ENCODE results near the gene CFAP92. TPM values are rescaled to one million over a fixed set of nuclear protein-coding genes. Genes with fewer than 3 reads are reported as not detected.

Gene CFAP92
- total and polyA plus RNA-seq, 4 donors, result 1.2 to 4.9 (median 2.7) TPM

DNA sequence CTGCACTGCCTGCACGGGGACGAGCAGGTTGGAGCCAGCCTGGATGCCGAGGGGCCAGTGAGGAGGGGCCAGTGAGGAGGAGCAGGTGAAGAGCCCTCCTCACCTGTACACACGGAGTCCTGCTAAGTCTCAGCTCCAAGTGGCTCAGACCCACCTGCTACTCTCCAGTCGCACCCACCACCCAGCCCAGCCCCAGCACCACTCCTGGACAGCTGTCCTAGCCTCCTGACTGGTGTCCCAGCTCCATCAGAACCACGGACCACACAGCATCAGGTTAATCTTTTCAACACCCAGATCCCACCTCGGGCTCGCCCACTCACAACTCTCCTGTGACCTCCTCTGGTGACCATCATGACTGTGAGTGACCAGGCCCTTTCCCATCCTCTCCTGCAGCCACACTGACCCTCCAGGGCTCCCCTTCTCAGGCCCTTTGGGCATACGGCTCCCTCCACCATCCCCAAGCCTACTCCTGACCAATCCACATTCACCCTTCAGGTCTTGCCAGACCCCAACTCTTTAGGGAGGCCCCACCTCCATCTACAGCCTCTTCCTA is 21.0 kb upstream of the CFAP92 start:
- ATAC-seq (ENCODE audit: insufficient read depth, low FRiP score) (no peak), DNase-seq (no peak)
- WGBS, 2 donors, result 90 to 91% methylated on average over 9 of the region's 9 CpGs
- Histone ChIP-seq H3K9ac (ENCODE audit: insufficient read depth in 1 of 2, low read length in 2 of 2) (no peak overlapping the region), H3K27me3 (ENCODE audit: control insufficient read depth in 3 of 3, insufficient read depth in 3 of 3, low read length in 2 of 3) (no peaks in the 10 kb centered on the region), H3K27ac (ENCODE audit: low read depth in 1 of 2, low read length in 1 of 2) (peak overlapping the region; percentile 47 to 80), H3K36me3 (ENCODE audit: control insufficient read depth in 4 of 4, insufficient read depth in 4 of 4, low read length in 4 of 4) (no peaks in the 10 kb centered on the region), H3K9me3 (ENCODE audit: control insufficient read depth in 4 of 4, insufficient read depth in 3 of 4, low read length in 3 of 4) (no peaks in the 10 kb centered on the region), H3K4me3 (no peak overlapping the region), H3K4me1 (ENCODE audit: control insufficient read depth in 5 of 5, insufficient read depth in 5 of 5, low read length in 5 of 5) (peaks cover 0 to 64% (median 21%) of the 10 kb centered on the region in 5 donors)
- TF ChIP-seq, protein P1, sequence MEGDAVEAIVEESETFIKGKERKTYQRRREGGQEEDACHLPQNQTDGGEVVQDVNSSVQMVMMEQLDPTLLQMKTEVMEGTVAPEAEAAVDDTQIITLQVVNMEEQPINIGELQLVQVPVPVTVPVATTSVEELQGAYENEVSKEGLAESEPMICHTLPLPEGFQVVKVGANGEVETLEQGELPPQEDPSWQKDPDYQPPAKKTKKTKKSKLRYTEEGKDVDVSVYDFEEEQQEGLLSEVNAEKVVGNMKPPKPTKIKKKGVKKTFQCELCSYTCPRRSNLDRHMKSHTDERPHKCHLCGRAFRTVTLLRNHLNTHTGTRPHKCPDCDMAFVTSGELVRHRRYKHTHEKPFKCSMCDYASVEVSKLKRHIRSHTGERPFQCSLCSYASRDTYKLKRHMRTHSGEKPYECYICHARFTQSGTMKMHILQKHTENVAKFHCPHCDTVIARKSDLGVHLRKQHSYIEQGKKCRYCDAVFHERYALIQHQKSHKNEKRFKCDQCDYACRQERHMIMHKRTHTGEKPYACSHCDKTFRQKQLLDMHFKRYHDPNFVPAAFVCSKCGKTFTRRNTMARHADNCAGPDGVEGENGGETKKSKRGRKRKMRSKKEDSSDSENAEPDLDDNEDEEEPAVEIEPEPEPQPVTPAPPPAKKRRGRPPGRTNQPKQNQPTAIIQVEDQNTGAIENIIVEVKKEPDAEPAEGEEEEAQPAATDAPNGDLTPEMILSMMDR (IDR thresholded peaks at IDR 0.05; ENCODE audit: control extremely low read depth, extremely low read depth), result no peak

- Histone ChIP-seq H3K27me3 (ENCODE audit: control insufficient read depth in 3 of 3, insufficient read depth in 3 of 3, low read length in 2 of 3) (no peaks in the 10 kb centered on the region), H3K4me1 (ENCODE audit: control insufficient read depth in 5 of 5, insufficient read depth in 5 of 5, low read length in 5 of 5) (peaks cover 0 to 60% (median 19%) of the 10 kb centered on the region in 5 donors), H3K27ac (ENCODE audit: low read depth in 1 of 2, low read length in 1 of 2) (peak overlapping the region in 1 of 2 donors; percentile 80), H3K9ac (ENCODE audit: insufficient read depth in 1 of 2, low read length in 2 of 2) (no peak overlapping the region), H3K9me3 (ENCODE audit: control insufficient read depth in 4 of 4, insufficient read depth in 3 of 4, low read length in 3 of 4) (no peaks in the 10 kb centered on the region), H3K36me3 (ENCODE audit: control insufficient read depth in 4 of 4, insufficient read depth in 4 of 4, low read length in 4 of 4) (no peaks in the 10 kb centered on the region), H3K4me3 (no peak overlapping the region)
- 74 to 87% methylated on average over 13 of the region's 13 CpGs for WGBS, 2 donors
- peak; percentile 74 to 92 (median 86) for DNase-seq
- TF ChIP-seq, protein P1 (IDR thresholded peaks at IDR 0.05; ENCODE audit: control extremely low read depth, extremely low read depth), result no peak
- ATAC-seq (ENCODE audit: insufficient read depth, low FRiP score), result no peak
Measured at GRCh38 chr3:129014148-129014547, 20.3 kb upstream of the CFAP92 start.

DNA sequence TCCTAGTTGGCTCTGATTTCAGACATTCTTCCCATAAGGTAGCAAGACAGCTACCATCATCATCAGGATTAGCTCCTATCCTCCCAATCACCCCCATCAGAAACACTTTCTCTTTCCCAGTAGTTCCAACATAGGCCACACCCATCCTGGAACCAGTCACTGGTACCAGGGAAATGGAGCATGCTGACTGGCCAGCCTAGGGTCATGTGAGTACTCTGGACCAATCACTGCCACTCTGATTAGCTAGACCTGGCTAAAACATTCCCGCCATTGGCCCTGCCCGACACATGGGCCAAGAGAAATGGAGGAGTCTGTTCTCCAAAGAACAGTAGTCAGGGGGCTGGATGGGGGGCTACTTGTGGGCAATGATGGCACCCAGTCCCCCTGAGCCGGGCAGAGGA is 19.6 kb upstream of the CFAP92 start:
- H3K27ac ChIP-seq (ENCODE audit: low read depth in 1 of 2, low read length in 1 of 2), result peak overlapping the region in 1 of 2 donors; percentile 80
- peaks cover 0 to 55% (median 15%) of the 10 kb centered on the region in 5 donors for H3K4me1 ChIP-seq (ENCODE audit: control insufficient read depth in 5 of 5, insufficient read depth in 5 of 5, low read length in 5 of 5)
- no peak for DNase-seq

More for the DNA sequence above, 19.6 kb upstream of the CFAP92 start:
- no peaks in the 10 kb centered on the region for H3K27me3 ChIP-seq (ENCODE audit: control insufficient read depth in 3 of 3, insufficient read depth in 3 of 3, low read length in 2 of 3)
- no peaks in the 10 kb centered on the region for H3K9me3 ChIP-seq (ENCODE audit: control insufficient read depth in 4 of 4, insufficient read depth in 3 of 4, low read length in 3 of 4)
- no peak overlapping the region for H3K4me3 ChIP-seq
- no peaks in the 10 kb centered on the region for H3K36me3 ChIP-seq (ENCODE audit: control insufficient read depth in 4 of 4, insufficient read depth in 4 of 4, low read length in 4 of 4)
- no peak overlapping the region for H3K9ac ChIP-seq (ENCODE audit: insufficient read depth in 1 of 2, low read length in 2 of 2)
- WGBS, 2 donors, result 95 to 98% methylated on average over 3 of the region's 3 CpGs
- TF ChIP-seq, protein P1 (IDR thresholded peaks at IDR 0.05; ENCODE audit: control extremely low read depth, extremely low read depth), result no peak
- ATAC-seq (ENCODE audit: insufficient read depth, low FRiP score), result no peak

Measured in lung (tissue), 12 donors.